Liver (tissue), 3 donors: Measurements from ENCODE around the gene CDPF1.

Experiments used
- CTCF ChIP-seq: fragments of 150-350 bp; IDR thresholded peaks from 2 replicates; pipeline ENCODE4 v1.5.1; 2017; ENCODE audit warnings: improper control_type of control experiment, low read depth, low read length; ENCODE audit not compliant: missing input control
- EGR1 ChIP-seq, 2 donors: IDR thresholded peaks; 2 replicates each; pipeline ENCODE4 v1.6.1; 2016 to 2018; ENCODE audit warnings: antibody characterized with exemption in 2 of 2, low read depth in 2 of 2
- GABPA ChIP-seq, 2 donors: IDR thresholded peaks in 1 of 2; conservative IDR thresholded peaks in 1 of 2; 2 replicates each; pipeline ENCODE4 v1.6.1; 2016; ENCODE audit warnings: antibody characterized with exemption in 2 of 2, mild to moderate bottlenecking in 1 of 2, moderate library complexity in 1 of 2
- MAX ChIP-seq: IDR thresholded peaks from 2 replicates; pipeline ENCODE4 v1.6.1; 2016; ENCODE audit warnings: antibody characterized with exemption
- SP1 ChIP-seq: IDR thresholded peaks from 2 replicates; pipeline ENCODE4 v1.6.1; 2018; ENCODE audit warnings: antibody characterized with exemption, mild to moderate bottlenecking
- YY1 ChIP-seq: IDR thresholded peaks from 2 replicates; pipeline ENCODE4 v1.6.1; 2016; ENCODE audit warnings: antibody characterized with exemption, mild to moderate bottlenecking
- ZBTB33 ChIP-seq: IDR thresholded peaks from 2 replicates; pipeline ENCODE4 v1.6.1; 2016; ENCODE audit warnings: antibody characterized with exemption
- donor health status: healthy.
- donor health status: healthy.

- TF ChIP-seq CTCF (no peak), SP1 (no peak), GABPA (IDR thresholded peaks at IDR 0.05 in 1 of 2, conservative IDR thresholded peaks at IDR 0.05 in 1 of 2) (no peak), MAX (no peak), EGR1 (IDR thresholded peaks at IDR 0.05; ENCODE audit: low read depth in 2 of 2) (no peak), YY1 (no peak), ZBTB33 (no peak)
Observed at GRCh38 chr22:46290121-46290842, 40.2 kb upstream of the CDPF1 start.
